GM18526 (cell line): Measurements from ENCODE around the gene FCRL1.

Experiments used
- POLR2A ChIP-seq: IDR thresholded peaks from 3 replicates; pipeline ENCODE4 v1.6.1; 2011; ENCODE audit not compliant: insufficient read length; ENCODE audit errors: extremely low read depth

The FCRL1 gene

GRCh38 chr1:157770442-157771043 is 49.4 kb downstream of the FCRL1 start:
- no peak for TF ChIP-seq POLR2A

DNA sequence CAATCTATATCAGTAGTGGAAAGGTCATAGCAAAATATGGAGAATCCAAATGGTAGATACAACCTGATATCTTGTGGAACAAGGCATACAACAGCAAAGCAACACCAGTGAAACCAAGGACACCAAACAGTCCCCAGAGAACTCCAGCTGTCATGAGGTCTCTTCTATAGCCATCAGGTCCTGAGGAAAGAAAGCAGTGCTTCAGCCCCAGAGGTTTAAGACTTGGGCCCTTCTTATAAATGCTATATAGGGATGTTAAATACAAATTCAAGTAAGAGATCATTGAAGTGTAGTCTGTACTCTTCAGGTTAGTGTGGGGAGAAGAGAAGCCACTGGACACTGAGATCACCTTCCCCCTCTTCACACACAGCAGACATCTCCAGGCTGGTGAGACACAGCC is 53.1 kb downstream of the FCRL1 start:
- no peak for TF ChIP-seq POLR2A

GRCh38 chr1:157758018-157758417 is 61.9 kb downstream of the FCRL1 start:
- TF ChIP-seq POLR2A: no peak

DNA sequence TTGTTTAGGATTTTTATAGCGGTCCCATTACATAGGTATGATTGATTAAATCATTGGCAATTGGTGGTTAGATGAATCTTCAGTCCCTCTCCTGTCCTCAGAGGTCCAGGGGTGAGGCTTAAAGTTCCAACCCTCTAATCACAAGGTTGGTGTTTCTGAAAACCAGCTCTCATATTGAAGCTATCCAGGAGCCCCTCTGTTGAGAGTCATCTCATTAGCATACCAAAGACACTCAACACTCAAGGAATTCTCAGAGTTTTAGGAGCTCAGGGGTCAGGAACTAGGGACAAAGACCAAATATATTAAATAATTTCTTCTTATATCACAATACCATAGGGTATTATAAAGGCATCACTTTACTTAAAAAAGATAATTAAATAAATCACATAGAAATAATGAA is 66.3 kb downstream of the FCRL1 start:
- no peak for TF ChIP-seq POLR2A

- no peak for TF ChIP-seq POLR2A
Observed at GRCh38 chr1:157751283-157751682, 68.6 kb downstream of the FCRL1 start.

DNA sequence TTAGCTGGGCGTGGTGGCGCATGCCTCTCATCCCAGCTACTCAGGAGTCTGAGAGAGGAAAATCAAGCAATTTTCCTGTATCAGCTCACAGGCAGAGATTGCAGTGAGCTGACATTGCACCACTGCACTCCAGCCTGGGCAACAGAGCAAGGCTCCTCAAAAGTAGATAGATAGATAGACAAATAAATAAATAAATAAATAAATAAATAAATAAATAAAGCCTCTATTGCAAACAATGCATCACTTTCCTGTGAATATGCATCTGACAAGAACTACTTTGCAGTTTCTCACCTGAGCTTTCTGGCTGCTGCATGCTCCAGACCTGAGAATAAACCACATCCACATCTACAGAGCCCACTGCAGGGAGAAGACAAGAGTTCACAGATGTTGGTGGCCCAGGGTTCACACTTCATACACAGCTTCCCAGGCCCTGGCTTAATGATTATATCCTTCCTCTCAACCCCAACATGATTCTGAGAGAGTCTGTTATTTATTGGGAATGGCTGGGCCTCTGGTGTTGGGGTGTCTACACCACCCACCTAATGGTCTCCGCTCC is 71.6 kb downstream of the FCRL1 start:
- TF ChIP-seq POLR2A: no peak
